ENCODE results near the gene MLXIP. TPM values are rescaled to one million over a fixed set of nuclear protein-coding genes. Genes with fewer than 3 reads are reported as not detected.
"Not testable (repeated sequence)": the region's sequence is repeated elsewhere in the genome, so short reads cannot be mapped to it uniquely, and the experiment has no call there.

Gene MLXIP
- total and polyA plus RNA-seq, 9 donors, result 23.2 to 111 (median 83.8) TPM

DNA sequence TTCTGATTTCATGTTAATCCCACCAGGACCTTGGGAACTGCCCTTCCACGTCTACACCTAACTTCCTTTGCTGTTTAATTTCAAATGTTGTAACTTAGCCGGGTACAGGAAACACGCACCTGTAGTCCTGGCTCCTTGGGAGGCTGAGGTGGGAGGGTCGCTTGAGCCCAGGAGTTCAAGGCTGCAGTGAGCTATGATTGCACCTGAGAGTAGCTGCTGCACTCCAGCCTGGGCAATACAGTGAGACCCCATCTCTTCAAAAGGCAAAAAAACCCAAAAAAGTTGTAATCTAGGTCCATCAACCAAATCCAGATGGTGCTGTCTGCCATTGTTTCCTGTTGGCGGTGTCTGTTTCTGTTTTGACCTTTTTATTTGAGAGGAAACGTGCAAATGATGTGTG is 42.4 kb upstream of the MLXIP start:
- Histone ChIP-seq H3K27me3 (no peaks in the 10 kb centered on the region), H3K36me3 (no peaks in the 10 kb centered on the region), H3K9me3 (no peaks in the 10 kb centered on the region), H3K27ac (no peak overlapping the region), H3K4me1 (ENCODE audit: insufficient read depth) (no peaks in the 10 kb centered on the region), H3K4me3 (no peak overlapping the region)
- 83 to 92% (median 90%) methylated on average over 6 of the region's 6 CpGs for WGBS, 3 donors
- no peak for TF ChIP-seq POLR2A (IDR thresholded peaks at IDR 0.05)
- no peak for DNase-seq
- intact Hi-C loops (cut with DNase I), result no loop called here

DNA sequence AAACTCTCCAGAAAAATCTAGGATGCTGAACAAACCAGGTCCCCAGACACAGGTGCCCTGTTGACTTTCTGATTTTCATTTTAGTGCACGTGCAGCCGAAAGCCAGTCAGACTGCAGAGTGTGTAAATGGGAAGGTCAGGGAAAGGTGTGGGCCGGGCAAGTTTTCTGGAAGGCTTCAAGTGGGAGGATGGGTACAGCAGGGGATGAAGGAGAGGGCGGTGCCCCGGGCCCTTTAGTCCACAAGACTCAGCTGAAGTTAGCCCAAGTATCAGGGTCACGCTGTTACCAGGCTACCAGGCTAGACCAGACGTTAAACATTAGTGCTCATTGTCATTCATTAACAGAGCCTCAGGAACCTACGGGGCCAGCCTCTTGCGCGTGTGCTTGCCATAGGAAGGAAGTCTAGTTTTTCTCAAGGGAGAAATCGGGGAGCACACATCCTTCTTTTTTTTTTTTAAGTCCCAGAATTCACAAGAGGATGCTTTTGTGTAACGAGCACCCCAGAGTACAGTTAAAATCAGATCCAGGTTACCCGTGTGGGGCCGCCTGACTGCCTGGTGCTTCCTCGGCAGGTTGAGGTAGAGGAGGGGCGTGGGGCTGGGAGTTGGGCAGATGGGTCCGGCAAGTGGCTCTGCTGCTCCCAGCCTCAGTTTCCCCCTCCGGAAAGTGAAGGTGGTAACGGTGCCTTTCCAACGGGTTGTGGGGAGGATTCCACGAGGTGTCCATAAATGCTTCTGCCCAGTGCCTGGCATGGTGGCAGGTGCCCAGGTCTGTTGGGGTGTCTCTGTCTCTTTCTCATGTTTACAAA is 37.8 kb upstream of the MLXIP start:
- WGBS, 3 donors, result 86 to 90% (median 89%) methylated on average over 21 of the region's 21 CpGs
- Histone ChIP-seq H3K4me1 (ENCODE audit: insufficient read depth) (no peaks in the 10 kb centered on the region), H3K27ac (no peak overlapping the region), H3K27me3 (no peaks in the 10 kb centered on the region), H3K9me3 (no peaks in the 10 kb centered on the region), H3K36me3 (no peaks in the 10 kb centered on the region), H3K4me3 (no peak overlapping the region)
- TF ChIP-seq, protein P1, sequence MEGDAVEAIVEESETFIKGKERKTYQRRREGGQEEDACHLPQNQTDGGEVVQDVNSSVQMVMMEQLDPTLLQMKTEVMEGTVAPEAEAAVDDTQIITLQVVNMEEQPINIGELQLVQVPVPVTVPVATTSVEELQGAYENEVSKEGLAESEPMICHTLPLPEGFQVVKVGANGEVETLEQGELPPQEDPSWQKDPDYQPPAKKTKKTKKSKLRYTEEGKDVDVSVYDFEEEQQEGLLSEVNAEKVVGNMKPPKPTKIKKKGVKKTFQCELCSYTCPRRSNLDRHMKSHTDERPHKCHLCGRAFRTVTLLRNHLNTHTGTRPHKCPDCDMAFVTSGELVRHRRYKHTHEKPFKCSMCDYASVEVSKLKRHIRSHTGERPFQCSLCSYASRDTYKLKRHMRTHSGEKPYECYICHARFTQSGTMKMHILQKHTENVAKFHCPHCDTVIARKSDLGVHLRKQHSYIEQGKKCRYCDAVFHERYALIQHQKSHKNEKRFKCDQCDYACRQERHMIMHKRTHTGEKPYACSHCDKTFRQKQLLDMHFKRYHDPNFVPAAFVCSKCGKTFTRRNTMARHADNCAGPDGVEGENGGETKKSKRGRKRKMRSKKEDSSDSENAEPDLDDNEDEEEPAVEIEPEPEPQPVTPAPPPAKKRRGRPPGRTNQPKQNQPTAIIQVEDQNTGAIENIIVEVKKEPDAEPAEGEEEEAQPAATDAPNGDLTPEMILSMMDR (IDR thresholded peaks at IDR 0.05), result no peak
- TF ChIP-seq EP300 (IDR thresholded peaks at IDR 0.05), result no peak
- no peak for TF ChIP-seq POLR2A (IDR thresholded peaks at IDR 0.05)
- DNase-seq, result no peak
- intact Hi-C loops (cut with DNase I), result no loop called here

DNA sequence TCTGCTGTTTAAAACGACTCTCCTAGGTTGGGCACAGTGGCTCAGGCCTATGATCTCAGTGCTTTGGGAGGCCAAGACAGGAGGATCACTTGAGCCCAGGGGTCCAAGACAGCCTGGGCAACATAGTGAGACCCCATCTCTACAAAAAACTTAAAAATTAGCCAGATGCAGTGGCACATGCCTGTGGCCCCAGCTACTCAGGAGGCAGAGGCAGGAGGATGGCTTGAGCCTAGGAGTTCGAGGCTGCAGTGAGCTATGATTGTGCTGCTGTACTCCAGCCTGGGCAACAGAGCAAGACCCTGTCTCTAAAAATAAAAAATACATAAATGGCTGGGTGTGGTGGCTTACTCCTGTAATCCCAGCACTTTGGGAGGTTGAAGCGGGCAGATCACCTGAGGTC is 37.1 kb upstream of the MLXIP start:
- H3K27me3 ChIP-seq; H3K4me3 ChIP-seq; DNase-seq; H3K9me3 ChIP-seq; H3K4me1 ChIP-seq (ENCODE audit: insufficient read depth); H3K36me3 ChIP-seq; H3K27ac ChIP-seq; intact Hi-C loops (cut with DNase I): not testable (repeated sequence)
- WGBS, 3 donors, result 94 to 99% (median 95%) methylated on average over 3 of the region's 3 CpGs

DNA sequence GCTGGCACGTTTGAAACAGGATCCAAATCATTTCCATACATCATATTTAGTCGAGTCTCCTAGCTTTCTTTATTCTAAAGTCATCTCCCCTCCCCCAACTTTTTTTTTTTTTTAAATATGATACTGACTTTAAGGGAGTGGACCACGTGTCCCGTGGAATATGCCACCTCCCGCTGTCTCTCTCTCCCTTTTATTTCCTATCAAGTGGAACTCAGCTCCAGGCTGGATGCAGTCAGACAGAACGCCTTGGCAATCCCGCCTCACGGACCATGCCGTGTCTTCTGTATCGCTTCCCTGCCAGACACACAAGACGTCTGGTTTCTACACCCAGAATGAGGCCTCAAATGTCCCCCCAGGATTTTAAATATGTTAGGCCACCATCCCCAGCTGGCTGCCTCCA is 35.6 kb upstream of the MLXIP start:
- Histone ChIP-seq H3K9me3 (no peaks in the 10 kb centered on the region), H3K27me3 (no peaks in the 10 kb centered on the region), H3K4me1 (ENCODE audit: insufficient read depth) (no peaks in the 10 kb centered on the region), H3K36me3 (no peaks in the 10 kb centered on the region), H3K27ac (no peak overlapping the region), H3K4me3 (no peak overlapping the region)
- TF ChIP-seq POLR2A (IDR thresholded peaks at IDR 0.05) (no peak), EP300 (IDR thresholded peaks at IDR 0.05) (no peak)
- TF ChIP-seq, protein P1 (IDR thresholded peaks at IDR 0.05), result no peak
- no peak for DNase-seq
- WGBS, 3 donors, result 82 to 85% (median 84%) methylated on average over 11 of the region's 11 CpGs
- intact Hi-C loops (cut with DNase I), result no loop called here

DNA sequence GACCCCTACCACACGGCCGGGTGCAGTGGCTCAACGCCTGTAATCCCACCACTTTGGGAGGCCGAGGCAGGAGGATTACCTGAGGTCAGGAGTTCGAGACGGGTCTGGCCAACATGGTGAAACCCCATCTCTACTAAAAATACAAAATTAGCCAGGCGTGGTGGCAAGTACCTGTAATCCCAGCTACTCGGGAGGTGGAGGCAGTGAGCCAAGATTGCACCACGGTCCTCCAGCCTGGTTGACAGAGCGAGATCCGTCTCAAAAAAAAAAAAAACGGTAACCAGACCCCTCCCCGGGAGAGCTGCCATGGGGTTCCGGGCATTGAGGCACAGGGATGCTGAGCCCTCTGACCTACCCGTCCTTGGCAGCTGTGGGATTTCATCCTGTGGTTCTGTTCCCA is 35.1 kb upstream of the MLXIP start:
- no peaks in the 10 kb centered on the region for H3K27me3 ChIP-seq
- WGBS, 3 donors, result 89 to 92% (median 90%) methylated on average over 15 of the region's 15 CpGs
- no peaks in the 10 kb centered on the region for H3K9me3 ChIP-seq
- TF ChIP-seq POLR2A (IDR thresholded peaks at IDR 0.05) (no peak), EP300 (IDR thresholded peaks at IDR 0.05) (no peak)
- TF ChIP-seq, protein P1 (IDR thresholded peaks at IDR 0.05), result no peak
- no peak overlapping the region for H3K4me3 ChIP-seq
- H3K27ac ChIP-seq, result no peak overlapping the region
- H3K4me1 ChIP-seq (ENCODE audit: insufficient read depth), result no peaks in the 10 kb centered on the region
- H3K36me3 ChIP-seq, result no peaks in the 10 kb centered on the region
- DNase-seq, result no peak
- intact Hi-C loops (cut with DNase I), result no loop called here

Measured in ovary (tissue), 9 donors.